CD4-positive, alpha-beta T cell treated with Interleukin-4 for 1 hour (primary cell): Measurements from ENCODE around the gene RANBP17.

Experiments
- DNase-seq, 2 donors: peaks; one replicate each; pipeline ENCODE4 v3.0.0-alpha.2; 2020 to 2022

Gene RANBP17

GRCh38 chr5:171102877-171103610, 241.2 kb downstream of the RANBP17 start:
- no peak for DNase-seq

DNA sequence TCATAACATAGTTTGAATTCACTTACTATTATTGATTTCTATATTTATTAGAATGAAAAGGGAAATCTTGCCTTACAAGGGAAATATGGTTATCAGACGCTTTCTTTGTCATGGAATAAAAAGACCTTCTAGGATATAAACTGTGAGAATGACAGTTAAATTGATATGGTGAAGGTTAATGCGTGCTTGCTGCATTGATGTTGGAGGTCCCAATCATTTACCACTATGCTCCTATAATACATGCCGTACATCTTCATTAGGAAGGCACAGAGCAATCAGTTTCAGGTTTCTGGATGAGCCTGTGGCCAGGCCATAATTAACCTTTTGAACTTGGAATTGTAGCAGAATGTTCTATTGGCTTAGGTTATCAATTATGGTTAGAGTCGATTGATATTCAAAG, 245.9 kb downstream of the RANBP17 start:
- no peak for DNase-seq

- no peak for DNase-seq
Measured at GRCh38 chr5:171115519-171115918, 253.7 kb downstream of the RANBP17 start.

DNA sequence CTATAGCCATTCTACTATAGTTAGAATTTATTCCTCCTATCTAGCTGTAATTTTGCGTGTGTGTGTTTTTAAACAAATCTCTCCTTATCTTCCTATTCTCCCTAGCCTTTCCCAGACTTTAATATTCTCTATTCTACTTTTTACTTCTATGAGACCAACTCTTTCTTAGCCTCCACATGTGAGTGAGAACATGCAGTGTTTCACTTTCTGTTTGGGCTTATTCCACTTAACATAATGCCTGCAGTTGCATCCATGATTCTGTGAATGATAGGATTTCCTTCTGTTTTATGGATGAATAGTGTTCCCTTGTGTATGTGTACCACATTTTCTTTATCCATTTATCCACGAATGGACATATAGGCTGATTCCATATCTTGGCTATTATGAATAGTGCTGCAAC, 254.9 kb downstream of the RANBP17 start:
- no peak for DNase-seq

- DNase-seq, result no peak
Measured at GRCh38 chr5:171120986-171121622, 259.3 kb downstream of the RANBP17 start.

DNA sequence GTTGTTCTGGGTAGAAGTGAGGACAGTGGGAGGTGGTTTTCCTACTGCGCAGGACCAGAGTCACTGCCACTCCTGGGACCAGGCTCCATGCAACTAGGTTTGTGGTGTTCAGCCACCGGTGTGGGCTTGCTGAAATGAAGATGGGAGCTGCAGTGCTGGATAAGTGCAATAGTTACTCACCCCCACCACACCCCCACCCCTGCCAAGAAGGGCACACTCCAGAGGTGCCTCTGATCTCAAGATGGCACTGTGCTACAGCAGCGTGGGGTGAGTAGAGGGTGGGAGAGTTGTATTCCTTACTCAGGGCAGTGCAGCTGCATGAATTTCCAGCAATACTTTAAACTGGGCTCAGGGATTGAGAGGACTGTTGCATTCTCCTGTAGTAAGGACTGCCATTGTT, 259.8 kb downstream of the RANBP17 start:
- DNase-seq, result no peak

DNA sequence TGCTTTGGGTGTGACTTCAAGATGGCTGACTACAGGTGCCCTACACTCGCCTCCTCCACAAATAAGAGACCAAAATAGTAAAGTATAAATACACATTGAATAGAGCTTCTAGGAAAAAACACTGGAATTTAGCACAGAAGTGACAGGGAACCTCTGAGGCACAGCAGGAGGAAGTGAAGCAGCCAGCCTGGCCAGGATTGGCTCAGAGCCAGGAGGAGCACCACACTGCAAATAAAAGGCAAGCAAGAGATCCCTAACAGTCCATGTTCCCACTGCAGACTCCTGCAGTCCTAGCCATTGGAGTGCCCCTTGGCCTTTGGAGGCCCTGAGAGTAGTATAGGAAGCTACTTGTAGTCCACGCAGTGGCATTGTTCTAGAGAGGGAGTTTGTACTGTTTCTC, 260.6 kb downstream of the RANBP17 start:
- no peak for DNase-seq

DNA sequence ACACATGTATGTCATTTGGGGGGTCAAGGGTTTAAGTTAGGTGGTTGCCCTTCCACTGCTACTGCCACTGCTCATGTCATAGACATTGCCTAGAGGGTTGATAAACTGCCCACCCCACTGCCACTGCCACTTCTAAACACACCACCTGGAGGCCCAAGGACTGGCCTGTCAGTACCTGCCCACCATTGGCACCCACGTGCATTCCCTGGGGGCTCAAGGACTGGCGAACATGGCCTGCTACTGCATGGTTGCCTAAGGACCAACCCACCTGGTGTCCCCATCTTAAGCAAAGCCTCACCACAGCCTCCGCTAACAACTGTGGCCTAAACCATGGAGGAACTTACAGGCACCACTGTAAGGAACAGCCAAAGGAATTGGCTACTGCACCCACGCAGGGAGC, 261.6 kb downstream of the RANBP17 start:
- DNase-seq, result no peak

- no peak for DNase-seq
Measured at GRCh38 chr5:171127314-171127713, 265.5 kb downstream of the RANBP17 start.

DNA sequence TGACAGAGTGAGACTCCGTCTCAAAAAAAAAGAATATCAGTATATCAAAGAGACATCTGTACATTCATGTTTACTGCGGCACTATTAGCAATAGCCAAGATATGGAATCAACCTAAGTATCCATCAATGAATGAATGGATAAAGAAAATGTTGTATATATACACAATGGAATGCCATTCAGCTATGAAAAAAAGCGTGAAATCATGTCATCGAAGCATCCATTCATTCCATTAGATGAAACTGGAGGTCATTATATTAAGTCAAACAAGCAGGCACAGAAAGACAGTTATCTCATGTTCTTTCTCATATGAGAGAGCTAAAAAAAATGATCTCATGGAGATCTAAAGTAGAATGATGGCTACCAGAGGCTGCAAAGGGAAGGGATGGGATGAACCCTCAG, 266.3 kb downstream of the RANBP17 start:
- no peak for DNase-seq

GRCh38 chr5:171129308-171129707, 267.5 kb downstream of the RANBP17 start:
- no peak for DNase-seq

- DNase-seq, result no peak
Measured at GRCh38 chr5:171131497-171131896, 269.7 kb downstream of the RANBP17 start.

DNA sequence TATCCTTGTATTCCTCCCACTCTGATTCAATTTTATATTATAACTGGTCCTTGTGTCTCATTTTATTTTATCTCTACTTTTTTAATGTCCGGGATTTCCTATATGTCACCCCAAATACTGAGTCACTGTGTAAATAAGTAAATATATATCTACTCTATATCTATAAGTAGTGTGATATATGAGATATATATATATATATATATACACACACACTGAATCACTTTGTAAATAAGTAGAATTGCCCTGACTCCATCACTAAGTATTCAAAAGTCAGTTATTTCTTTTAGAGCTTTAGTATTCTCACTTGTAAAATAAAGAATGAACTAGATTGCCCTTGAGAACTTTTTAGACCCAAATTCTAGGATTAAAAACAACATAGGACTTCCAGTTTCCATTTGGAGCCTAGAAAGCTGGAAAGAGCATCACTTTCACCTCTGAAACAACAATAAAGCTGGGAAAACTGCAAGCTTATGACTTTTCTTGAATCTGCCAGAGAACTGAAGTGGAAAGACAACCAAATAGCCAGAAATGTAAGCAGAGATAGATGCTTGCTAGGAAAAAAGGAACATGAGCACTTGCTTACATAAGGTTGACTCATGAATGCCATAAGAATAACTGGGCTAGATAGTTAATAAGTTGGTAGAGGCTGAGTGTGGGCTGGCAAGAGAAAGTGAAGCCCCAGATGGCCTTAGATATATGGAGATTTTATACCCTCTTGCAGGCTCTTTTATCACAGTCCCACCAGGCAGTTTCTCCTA, 276.1 kb downstream of the RANBP17 start:
- no peak for DNase-seq

GRCh38 chr5:171139227-171139626, 277.4 kb downstream of the RANBP17 start:
- DNase-seq, result no peak

DNA sequence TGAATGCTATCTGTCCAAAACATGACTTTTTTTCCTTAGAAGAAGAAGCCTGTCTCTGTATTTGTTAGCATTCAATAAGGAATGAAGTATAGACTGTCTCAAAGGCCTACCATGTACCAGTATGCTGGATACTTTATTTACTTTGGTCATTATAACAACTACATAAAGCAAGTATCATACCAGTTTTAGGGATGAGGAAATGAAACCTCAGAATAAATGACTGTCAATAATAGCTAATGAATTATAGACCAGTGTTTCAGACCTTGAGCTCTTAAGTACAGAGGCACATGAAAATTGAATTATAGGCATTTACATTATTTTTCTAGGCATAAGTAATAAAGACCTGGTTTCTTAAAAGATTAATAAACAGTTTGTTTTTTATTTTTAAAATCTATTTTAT, 280.8 kb downstream of the RANBP17 start:
- no peak for DNase-seq

DNA sequence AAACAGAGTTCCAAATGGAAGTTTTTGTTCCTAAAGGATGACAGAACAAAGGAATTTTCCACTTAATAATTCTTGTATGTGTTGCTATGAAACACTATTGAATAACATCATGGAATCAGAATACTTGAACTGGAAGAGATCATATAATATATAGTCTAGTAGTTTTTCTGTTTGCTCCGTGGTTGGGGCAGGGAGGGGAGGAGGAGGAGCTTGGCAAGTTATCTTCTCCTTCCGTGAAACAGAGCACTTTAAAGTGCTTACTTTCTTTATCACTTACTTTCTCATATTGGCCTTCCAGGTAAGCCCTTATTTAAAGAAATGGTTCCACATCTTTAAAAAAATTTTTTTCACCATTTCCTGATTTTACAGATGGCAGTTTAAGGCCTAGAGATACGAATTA, 281.4 kb downstream of the RANBP17 start:
- DNase-seq, result no peak

DNA sequence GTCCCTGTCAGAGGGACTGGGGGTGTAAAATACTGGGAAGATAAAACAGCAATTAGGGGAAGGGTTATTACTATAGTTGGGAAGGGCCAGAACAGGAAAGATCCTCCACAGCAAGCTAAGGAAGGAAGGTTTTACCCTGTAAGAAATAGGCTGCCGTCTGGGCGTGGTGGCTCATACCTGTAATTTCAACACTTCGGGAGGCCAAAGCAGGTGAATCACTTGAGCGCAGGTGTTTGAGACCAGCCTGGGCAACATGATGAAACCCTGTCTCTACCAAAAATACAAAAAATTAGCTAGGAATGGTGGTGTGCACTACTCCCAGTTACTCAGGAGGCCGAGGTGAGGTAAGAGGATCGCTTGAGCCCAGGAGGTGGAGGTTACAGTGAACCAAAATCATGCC, 282.1 kb downstream of the RANBP17 start:
- DNase-seq, result no peak

- no peak for DNase-seq
Measured at GRCh38 chr5:171149333-171149732, 287.5 kb downstream of the RANBP17 start.

DNA sequence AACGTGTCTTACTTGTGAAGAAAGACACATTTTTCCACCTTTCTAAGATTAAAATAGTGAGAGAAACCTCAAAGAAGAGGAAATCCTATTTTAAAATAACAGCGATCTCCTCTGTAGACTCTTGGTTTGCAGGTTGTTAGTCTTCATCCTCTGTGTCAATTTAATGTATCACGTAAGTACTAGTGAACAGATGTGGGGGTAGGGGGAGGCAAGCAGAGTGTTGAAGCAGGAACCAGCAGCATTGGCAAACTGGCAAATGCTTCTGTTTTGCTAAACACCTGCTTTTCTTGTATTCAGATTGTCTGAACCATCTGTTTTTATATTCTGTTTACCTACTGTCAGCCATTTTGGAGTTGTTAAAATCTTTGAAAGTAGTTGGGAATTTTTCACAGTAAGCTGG, 288.0 kb downstream of the RANBP17 start:
- no peak for DNase-seq

DNA sequence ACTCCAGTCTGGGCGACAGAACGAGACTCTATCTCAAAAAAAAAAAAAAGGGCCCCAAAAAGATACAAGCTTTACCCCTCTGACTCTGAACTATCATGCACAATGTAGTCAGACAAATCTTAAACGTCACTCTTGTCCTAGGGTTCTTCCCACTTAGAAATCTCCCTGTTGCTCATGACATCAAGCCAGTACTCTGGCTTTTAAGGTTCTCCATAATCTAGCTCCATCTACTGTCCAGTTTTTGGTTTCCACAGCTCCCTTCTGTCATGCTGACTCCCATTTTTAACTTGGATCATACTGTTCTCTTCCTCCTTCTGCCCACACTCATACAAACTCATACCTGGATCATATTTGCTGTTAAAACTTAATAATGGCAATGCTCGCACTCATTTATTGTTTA, 290.6 kb downstream of the RANBP17 start:
- no peak for DNase-seq

DNA sequence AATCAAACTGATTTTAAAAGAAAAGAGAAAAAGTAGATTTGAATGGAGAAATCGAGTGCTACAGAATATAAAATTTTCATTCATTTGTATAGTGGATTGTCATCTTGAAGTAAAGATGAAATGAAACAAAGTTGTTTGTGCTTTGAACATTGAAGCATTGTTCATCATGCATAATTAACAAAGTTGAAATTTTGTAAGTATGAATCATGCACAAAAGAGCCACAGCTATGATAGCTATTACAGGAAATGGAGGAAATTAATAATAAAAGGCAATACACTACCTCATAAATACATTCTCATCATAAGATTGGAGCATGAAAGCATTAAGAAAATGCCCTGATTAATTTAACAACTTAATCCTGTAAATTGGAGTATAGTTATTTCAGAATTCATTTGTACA, 293.8 kb downstream of the RANBP17 start:
- DNase-seq, result no peak

DNA sequence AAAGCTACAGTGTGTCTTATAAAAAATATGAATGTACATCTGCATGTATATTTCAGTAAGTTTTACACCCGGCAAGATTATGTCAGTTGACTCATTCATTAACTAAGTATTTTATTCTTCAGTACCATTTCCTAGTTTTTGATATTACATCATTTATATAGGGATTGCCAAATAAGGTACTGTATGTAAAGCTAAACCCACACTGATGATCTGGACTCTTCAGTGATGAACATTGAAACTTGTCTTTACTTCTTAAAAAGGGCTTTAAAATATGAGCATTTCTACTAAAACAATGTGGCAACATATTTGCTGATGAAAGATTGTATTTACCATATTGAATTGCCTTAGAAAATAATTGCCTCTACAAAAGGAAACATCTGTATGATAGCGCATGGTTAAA, 295.5 kb downstream of the RANBP17 start:
- DNase-seq, result no peak

DNA sequence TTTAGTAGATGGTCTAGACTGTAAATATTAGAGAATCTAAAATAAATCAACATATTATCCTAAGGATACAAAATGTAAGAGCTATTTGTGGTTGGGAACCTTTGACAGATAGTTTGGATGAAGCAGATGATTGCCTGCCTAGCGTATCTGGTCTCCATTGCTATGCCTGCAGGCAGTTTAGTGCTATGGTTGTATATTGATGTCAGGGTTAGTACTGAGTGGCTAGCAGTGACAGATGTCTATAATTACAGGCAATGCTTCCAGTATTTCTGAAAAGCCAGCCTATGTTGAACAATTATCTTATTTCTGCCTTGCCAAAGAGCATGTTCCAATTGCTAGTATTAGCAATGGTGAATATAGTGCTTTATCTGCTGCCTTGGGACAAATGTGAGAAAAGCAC, 296.0 kb downstream of the RANBP17 start:
- no peak for DNase-seq

DNA sequence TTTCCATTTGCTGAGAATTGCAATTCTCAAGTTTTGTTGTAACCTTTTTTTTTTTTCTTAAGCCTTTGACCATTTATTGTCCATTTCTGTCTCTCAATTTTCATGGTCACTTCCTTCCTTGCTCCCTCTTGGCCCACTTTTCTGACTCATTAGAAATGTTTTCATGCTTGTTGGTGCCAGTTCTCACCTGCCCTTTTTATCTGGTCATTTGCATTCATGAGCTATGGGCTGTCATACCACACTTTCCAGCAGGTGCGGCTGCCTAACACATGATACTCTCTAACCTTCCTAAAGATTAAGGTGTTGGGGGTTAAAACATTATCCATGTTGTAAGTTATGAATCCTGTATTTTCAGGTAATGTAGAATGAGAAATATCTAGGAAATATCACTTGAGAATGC, 296.8 kb downstream of the RANBP17 start:
- no peak for DNase-seq
